Prostate gland (tissue), 2 donors: Measurements from ENCODE around the gene AWAT1.

Experiments used
- CTCF ChIP-seq, 4 experiments: fragments of 200-600 bp in 2 of 4; fragments of 450-650 bp in 2 of 4; sonication (generic) in 2 of 4; IDR thresholded peaks; 1 replicate in 3 of 4; 2 replicates in 1 of 4; pipeline ENCODE4 v1.5.1; 2016 to 2019; ENCODE audit warnings: antibody characterized with exemption in 4 of 4, mild to moderate bottlenecking in 2 of 4, moderate library complexity in 2 of 4
- POLR2A ChIP-seq: fragments of 450-650 bp; IDR thresholded peaks from one replicate; pipeline ENCODE4 v1.6.1; 2016; ENCODE audit warnings: antibody characterized with exemption, mild to moderate bottlenecking
- POLR2AphosphoS5 ChIP-seq: sonication (generic); formaldehyde crosslinking; IDR thresholded peaks from one replicate; pipeline ENCODE4 v1.6.1; 2017; ENCODE audit warnings: antibody characterized with exemption

GRCh38 chrX:70208479-70208878 lies 26.0 kb upstream of the AWAT1 start:
- TF ChIP-seq CTCF (IDR thresholded peaks at IDR 0.05): no peak
- TF ChIP-seq POLR2A: no peak
- no peak for TF ChIP-seq POLR2AphosphoS5
